Subcutaneous abdominal adipose tissue (tissue), 5 donors: ENCODE results near the gene MACROD2.
A peak's percentile ranks its signal among the peaks of the same experiment; 100 is the strongest.
"Not testable (repeated sequence)": the region's sequence is repeated elsewhere in the genome, so short reads cannot be mapped to it uniquely, and the experiment has no call there.

ENCODE experiments used
- H3K27ac ChIP-seq: one replicate; pipeline ENCODE4 v1.7.0; 2013; ENCODE audit warnings: low read depth, mild to moderate bottlenecking, inconsistent platforms, low read length, moderate library complexity
- H3K27me3 ChIP-seq, 5 donors: one replicate each; pipeline ENCODE4 v1.7.0; 2013; ENCODE audit warnings: low read length in 5 of 5, inconsistent platforms in 1 of 5; ENCODE audit not compliant: control insufficient read depth in 5 of 5, insufficient read depth in 4 of 5
- H3K36me3 ChIP-seq, 5 donors: one replicate each; pipeline ENCODE4 v1.7.0; 2013; ENCODE audit warnings: low read length in 5 of 5; ENCODE audit not compliant: control insufficient read depth in 5 of 5, insufficient read depth in 5 of 5
- H3K4me1 ChIP-seq, 5 donors: one replicate each; pipeline ENCODE4 v1.7.0; 2013; ENCODE audit warnings: low read length in 5 of 5, mild to moderate bottlenecking in 3 of 5, moderate library complexity in 1 of 5; ENCODE audit not compliant: control insufficient read depth in 5 of 5, insufficient read depth in 5 of 5
- H3K4me3 ChIP-seq, 5 donors: one replicate each; pipeline ENCODE4 v1.7.0; 2013; ENCODE audit warnings: low read length in 5 of 5, low read depth in 1 of 5
- H3K9ac ChIP-seq, 5 donors: one replicate each; pipeline ENCODE4 v1.7.0; 2013; ENCODE audit warnings: low read length in 5 of 5, mild to moderate bottlenecking in 4 of 5, moderate library complexity in 3 of 5
- H3K9me3 ChIP-seq, 5 donors: one replicate each; pipeline ENCODE4 v1.7.0; 2013; ENCODE audit warnings: low read length in 5 of 5; ENCODE audit not compliant: control insufficient read depth in 5 of 5
- donor health status: healthy.
- donor health status: healthy.
- donor health status: healthy.
- donor health status: healthy.
- donor health status: healthy.

MACROD2 gene

GRCh38 chr20:15967334-15967733 is 1972.0 kb downstream of the MACROD2 start:
- Histone ChIP-seq H3K27ac (no peak overlapping the region), H3K36me3 (no peaks in the 10 kb centered on the region), H3K27me3 (no peaks in the 10 kb centered on the region), H3K4me3 (peak overlapping the region in 1 of 5 donors; percentile 0), H3K9ac (no peak overlapping the region), H3K4me1 (peaks cover 0 to 12% (median 3%) of the 10 kb centered on the region in 5 donors), H3K9me3 (peaks cover 1 to 10% (median 7%) of the 10 kb centered on the region in 5 donors)

GRCh38 chr20:15976047-15976736 is 1980.9 kb downstream of the MACROD2 start:
- Histone ChIP-seq H3K4me3 (no peak overlapping the region), H3K36me3 (no peaks in the 10 kb centered on the region), H3K4me1 (peaks cover 0 to 22% (median 7%) of the 10 kb centered on the region in 5 donors), H3K9ac (no peak overlapping the region), H3K9me3 (peaks cover 3 to 8% (median 7%) of the 10 kb centered on the region in 5 donors), H3K27ac (no peak overlapping the region), H3K27me3 (no peaks in the 10 kb centered on the region)

- H3K27ac ChIP-seq = no peak overlapping the region
- peaks cover 0 to 22% (median 7%) of the 10 kb centered on the region in 5 donors for H3K4me1 ChIP-seq
- peaks cover 0 to 8% (median under 1%) of the 10 kb centered on the region in 5 donors for H3K9me3 ChIP-seq
- H3K27me3 ChIP-seq = no peaks in the 10 kb centered on the region
- H3K4me3 ChIP-seq = no peak overlapping the region
- no peak overlapping the region for H3K9ac ChIP-seq
- H3K36me3 ChIP-seq = no peaks in the 10 kb centered on the region
Observed at GRCh38 chr20:15977026-15977425, 1981.7 kb downstream of the MACROD2 start.

- H3K36me3 ChIP-seq = no peaks in the 10 kb centered on the region
- no peak overlapping the region for H3K4me3 ChIP-seq
- no peak overlapping the region for H3K9ac ChIP-seq
- H3K27ac ChIP-seq = no peak overlapping the region
- H3K4me1 ChIP-seq = peaks cover 0 to 22% (median 7%) of the 10 kb centered on the region in 5 donors
- H3K27me3 ChIP-seq = no peaks in the 10 kb centered on the region
- peaks cover 0 to 4% (median 0%) of the 10 kb centered on the region in 5 donors for H3K9me3 ChIP-seq
Observed at GRCh38 chr20:15977758-15978157, 1982.4 kb downstream of the MACROD2 start.

GRCh38 chr20:15985494-15986368 is 1990.4 kb downstream of the MACROD2 start:
- not testable (repeated sequence) for H3K9ac ChIP-seq, H3K27me3 ChIP-seq, H3K36me3 ChIP-seq, H3K27ac ChIP-seq, H3K9me3 ChIP-seq, H3K4me3 ChIP-seq
- peaks cover 0 to 17% (median 0%) of the 10 kb centered on the region in 5 donors for H3K4me1 ChIP-seq

- Histone ChIP-seq H3K27me3 (no peaks in the 10 kb centered on the region), H3K4me3 (no peak overlapping the region), H3K4me1 (peaks cover 0 to 19% (median 0%) of the 10 kb centered on the region in 5 donors), H3K36me3 (no peaks in the 10 kb centered on the region), H3K9ac (no peak overlapping the region), H3K27ac (no peak overlapping the region), H3K9me3 (no peaks in the 10 kb centered on the region)
Observed at GRCh38 chr20:15986690-15987089, 1991.4 kb downstream of the MACROD2 start.

- H3K4me3 ChIP-seq = no peak overlapping the region
- no peaks in the 10 kb centered on the region for H3K36me3 ChIP-seq
- no peaks in the 10 kb centered on the region for H3K27me3 ChIP-seq
- H3K9me3 ChIP-seq = no peaks in the 10 kb centered on the region
- H3K27ac ChIP-seq = no peak overlapping the region
- no peak overlapping the region for H3K9ac ChIP-seq
- H3K4me1 ChIP-seq = peaks cover 0 to 19% (median 0%) of the 10 kb centered on the region in 5 donors
Observed at GRCh38 chr20:15991279-15991678, 1996.0 kb downstream of the MACROD2 start.

GRCh38 chr20:15992564-15992963 is 1997.2 kb downstream of the MACROD2 start:
- Histone ChIP-seq H3K36me3 (no peaks in the 10 kb centered on the region), H3K27me3 (no peaks in the 10 kb centered on the region), H3K9ac (no peak overlapping the region), H3K4me3 (no peak overlapping the region), H3K27ac (no peak overlapping the region), H3K4me1 (peaks cover 0 to 17% (median 0%) of the 10 kb centered on the region in 5 donors), H3K9me3 (peaks cover 2 to 10% (median 7%) of the 10 kb centered on the region in 5 donors)

GRCh38 chr20:16000112-16000511 is 2004.8 kb downstream of the MACROD2 start:
- H3K36me3 ChIP-seq = no peaks in the 10 kb centered on the region
- H3K9ac ChIP-seq = no peak overlapping the region
- H3K4me1 ChIP-seq = no peaks in the 10 kb centered on the region
- H3K9me3 ChIP-seq = peaks cover 3 to 19% (median 15%) of the 10 kb centered on the region in 5 donors
- no peak overlapping the region for H3K4me3 ChIP-seq
- H3K27ac ChIP-seq = no peak overlapping the region
- no peaks in the 10 kb centered on the region for H3K27me3 ChIP-seq

- Histone ChIP-seq H3K9me3 (peaks cover 3 to 19% (median 15%) of the 10 kb centered on the region in 5 donors), H3K4me3 (no peak overlapping the region), H3K36me3 (no peaks in the 10 kb centered on the region)
Observed at GRCh38 chr20:16001286-16001685, 2006.0 kb downstream of the MACROD2 start.

More at GRCh38 chr20:16001286-16001685, 2006.0 kb downstream of the MACROD2 start:
- Histone ChIP-seq H3K27me3 (no peaks in the 10 kb centered on the region), H3K9ac (no peak overlapping the region), H3K27ac (no peak overlapping the region), H3K4me1 (no peaks in the 10 kb centered on the region)
